GM23338 (cell line): ENCODE results near the gene SERBP1. TPM values are rescaled to one million over a fixed set of nuclear protein-coding genes. Genes with fewer than 3 reads are reported as not detected.

ENCODE experiments used
- ATAC-seq: fragments of 200-7000 bp; cut with Tn5 transposase; 3 replicates; pipeline ENCODE4 v1.9.1; 2020
- DNase-seq: peaks from one replicate; pipeline ENCODE4 v3.0.0-alpha.2; 2015; ENCODE audit warnings: low spot score
- H2AFZ ChIP-seq: fragments of 200-600 bp; sonication (generic); 2 replicates; pipeline ENCODE4 v1.8.0; 2016; ENCODE audit warnings: antibody characterized with exemption, mild to moderate bottlenecking, moderate library complexity
- H3F3A ChIP-seq: fragments of 200-600 bp; sonication (generic); replicated peaks from 2 replicates; pipeline ENCODE4 v1.8.0; 2017; ENCODE audit warnings: antibody characterized with exemption, mixed run types, low read depth
- H3K27ac ChIP-seq: fragments of 200-600 bp; sonication (generic); 2 replicates; pipeline ENCODE4 v1.6.1; 2016; ENCODE audit warnings: low read depth
- H3K27me3 ChIP-seq: fragments of 200-600 bp; sonication (generic); 2 replicates; pipeline ENCODE4 v1.8.0; 2016; ENCODE audit warnings: mild to moderate bottlenecking, mixed run types, moderate library complexity; ENCODE audit not compliant: insufficient read depth
- H3K36me3 ChIP-seq: fragments of 200-600 bp; sonication (generic); 2 replicates; pipeline ENCODE4 v1.8.0; 2016; ENCODE audit warnings: mild to moderate bottlenecking; ENCODE audit not compliant: insufficient read depth
- H3K4me1 ChIP-seq: fragments of 200-600 bp; sonication (generic); 2 replicates; pipeline ENCODE4 v1.8.0; 2016; ENCODE audit warnings: mild to moderate bottlenecking, moderate library complexity; ENCODE audit not compliant: insufficient read depth
- H3K4me2 ChIP-seq: fragments of 200-600 bp; sonication (generic); 2 replicates; pipeline ENCODE4 v1.7.1; 2017; ENCODE audit warnings: mixed run types
- H3K4me3 ChIP-seq: fragments of 200-600 bp; sonication (generic); 2 replicates; pipeline ENCODE4 v1.6.1; 2016; ENCODE audit warnings: mixed run types
- H3K79me2 ChIP-seq: fragments of 200-600 bp; sonication (generic); replicated peaks from 2 replicates; pipeline ENCODE4 v1.8.0; 2017; ENCODE audit warnings: mild to moderate bottlenecking; ENCODE audit not compliant: insufficient read depth
- H3K9me2 ChIP-seq: fragments of 200-600 bp; sonication (generic); 2 replicates; pipeline ENCODE4 v1.8.0; 2017; ENCODE audit not compliant: insufficient read depth
- H4K20me1 ChIP-seq: fragments of 200-600 bp; sonication (generic); replicated peaks from 2 replicates; pipeline ENCODE4 v1.8.0; 2017; ENCODE audit warnings: mild to moderate bottlenecking; ENCODE audit not compliant: insufficient read depth
- H3K27ac Mint-ChIP-seq: 2 replicates; pipeline ENCODE4 v1.8.0; 2020; ENCODE audit warnings: inconsistent platforms, mild to moderate bottlenecking, moderate library complexity, mixed read lengths
- H3K27me3 Mint-ChIP-seq: 3 replicates; pipeline ENCODE4 v1.8.0; 2022; ENCODE audit warnings: low read depth, mild to moderate bottlenecking, moderate library complexity, mixed read lengths, inconsistent platforms; ENCODE audit not compliant: insufficient read depth, poor library complexity
- H3K36me3 Mint-ChIP-seq: 3 replicates; pipeline ENCODE4 v1.8.0; 2021; ENCODE audit warnings: low read depth, mild to moderate bottlenecking, inconsistent platforms, moderate library complexity, mixed read lengths
- H3K4me1 Mint-ChIP-seq: 3 replicates; pipeline ENCODE4 v1.8.0; 2020; ENCODE audit warnings: mild to moderate bottlenecking, inconsistent platforms, mixed read lengths
- H3K4me3 Mint-ChIP-seq: 3 replicates; pipeline ENCODE4 v1.8.0; 2021; ENCODE audit warnings: moderate library complexity, mild to moderate bottlenecking, inconsistent platforms, mixed read lengths
- H3K9me3 Mint-ChIP-seq: 3 replicates; pipeline ENCODE4 v1.8.0; 2020; ENCODE audit warnings: moderate library complexity, mild to moderate bottlenecking, inconsistent platforms, mixed read lengths
- CREB1 ChIP-seq: fragments of 250-450 bp; sonication (Bioruptor Pico); IDR thresholded peaks from 2 replicates; pipeline ENCODE4 v1.5.0; 2020; ENCODE audit warnings: low read depth, mild to moderate bottlenecking, moderate library complexity
- ETS1 ChIP-seq: IDR thresholded peaks from 2 replicates; pipeline ENCODE4 v1.6.1; 2016; ENCODE audit warnings: antibody characterized with exemption
- EZH2 ChIP-seq: fragments of 200-600 bp; sonication (generic); IDR thresholded peaks from one replicate; pipeline ENCODE4 v1.8.0; 2017; ENCODE audit warnings: antibody characterized with exemption, mild to moderate bottlenecking, low read depth; ENCODE audit not compliant: unreplicated experiment
- EZH2phosphoT487 ChIP-seq: fragments of 200-600 bp; sonication (generic); IDR thresholded peaks from one replicate; pipeline ENCODE4 v1.8.1; 2018; ENCODE audit warnings: antibody characterized with exemption; ENCODE audit not compliant: unreplicated experiment
- NANOG ChIP-seq: IDR thresholded peaks from 2 replicates; pipeline ENCODE4 v1.6.1; 2016; ENCODE audit warnings: antibody characterized with exemption, borderline replicate concordance
- POLR2AphosphoS5 ChIP-seq: IDR thresholded peaks from 2 replicates; pipeline ENCODE4 v1.6.1; 2016; ENCODE audit warnings: antibody characterized with exemption, low read depth
- REST ChIP-seq: IDR thresholded peaks from one replicate; pipeline ENCODE4 v1.6.1; 2018; ENCODE audit warnings: antibody characterized with exemption; ENCODE audit not compliant: unreplicated experiment
- ZNF114 ChIP-seq: fragments of 250-450 bp; sonication (Bioruptor Pico); IDR thresholded peaks from 2 replicates; pipeline ENCODE4 v1.5.0; 2020; ENCODE audit warnings: mild to moderate bottlenecking, moderate library complexity
- ZNF331 ChIP-seq: fragments of 250-450 bp; sonication (Bioruptor Pico); IDR thresholded peaks from 2 replicates; pipeline ENCODE4 v1.5.0; 2020; ENCODE audit warnings: low read depth, mild to moderate bottlenecking, moderate library complexity
- ZNF462 ChIP-seq: fragments of 250-450 bp; sonication (Bioruptor Pico); IDR thresholded peaks from 2 replicates; pipeline ENCODE4 v1.5.0; 2020; ENCODE audit warnings: mild to moderate bottlenecking, moderate library complexity
- polyA plus RNA-seq: library from polyadenylated mRNA; unstranded; fragments of >200 nt; fragmentation: Nextera tagmentation; extraction: Ambion mirVana; gene quantifications from 2 replicates; pipeline ENCODE4 v1.2.1, GENCODE V29; 2016
- total RNA-seq: library from RNA; depleted of rRNA; stranded (reverse); fragments of >200 nt; shearing (Covaris generic); gene quantifications from 2 replicates; pipeline ENCODE4 v1.2.3, GENCODE V29; 2014

The SERBP1 gene
- total and polyA plus RNA-seq, 2 experiments from 2014 or later: 559 to 674 TPM

GRCh38 chr1:67451815-67452214 is 21.6 kb upstream of the SERBP1 start:
- Histone ChIP-seq H2AFZ (peak overlapping the region; percentile 61; the same call in 1 of the 2 replicates), H3K4me2 (no peak overlapping the region), H3K4me1 (0 out of 2 replicates have a peak, but pooled peaks cover 9% of the 10 kb centered on the region), H3K27ac (no peak overlapping the region), H3K9me2 (no peaks in the 10 kb centered on the region), H4K20me1 (no peaks in the 10 kb centered on the region), H3K36me3 (no peaks in the 10 kb centered on the region), H3K79me2 (no peaks in the 10 kb centered on the region), H3K4me3 (no peak overlapping the region), H3F3A (no peaks in the 10 kb centered on the region), H3K27me3 (no peaks in the 10 kb centered on the region)
- Mint-ChIP-seq H3K27me3 (peaks cover 1% of the 10 kb centered on the region), H3K4me1 (peaks cover 28% of the 10 kb centered on the region), H3K4me3 (no peak overlapping the region), H3K9me3 (no peaks in the 10 kb centered on the region), H3K36me3 (no peaks in the 10 kb centered on the region), H3K27ac (peak overlapping the region; percentile 38; the same call in 1 of the 2 replicates)
- DNase-seq (no peak), ATAC-seq (no peak)
- TF ChIP-seq ZNF114: no peak
- TF ChIP-seq CREB1 (CRISPR knock-in tag): no peak
- no peak for TF ChIP-seq ZNF462 (CRISPR knock-in tag)
- TF ChIP-seq EZH2: no peak
- no peak for TF ChIP-seq ZNF331 (CRISPR knock-in tag)
- TF ChIP-seq REST: no peak
- TF ChIP-seq EZH2phosphoT487: no peak
- no peak for TF ChIP-seq NANOG
- no peak for TF ChIP-seq POLR2AphosphoS5
- TF ChIP-seq ETS1: no peak
